ENCODE data around the gene PHAX. TPM values are rescaled to one million over a fixed set of nuclear protein-coding genes. Genes with fewer than 3 reads are reported as not detected.
"Not testable (repeated sequence)": the region's sequence is repeated elsewhere in the genome, so short reads cannot be mapped to it uniquely, and the experiment has no call there.

Gene PHAX
- total RNA-seq, 1 donor from 2014 or later: 47.2 TPM

- no peak overlapping the region for H3K4me3 Mint-ChIP-seq (ENCODE audit: unreplicated experiment)
- no peaks in the 10 kb centered on the region for H3K4me1 Mint-ChIP-seq (ENCODE audit: low read depth)
- H3K36me3 Mint-ChIP-seq (ENCODE audit: low read depth): peaks cover 5% of the 10 kb centered on the region
- H3K27me3 Mint-ChIP-seq (ENCODE audit: low read depth): no peaks in the 10 kb centered on the region
- no peak for DNase-seq (ENCODE audit: low spot score)
- no peak for TF ChIP-seq CTCF (IDR thresholded peaks at IDR 0.05)
- peaks cover 9% of the 10 kb centered on the region for H3K9me3 Mint-ChIP-seq (ENCODE audit: low read depth)
- H3K27ac Mint-ChIP-seq (ENCODE audit: unreplicated experiment): no peak overlapping the region
Measured at GRCh38 chr5:126647071-126647470, 46.3 kb downstream of the PHAX start.

GRCh38 chr5:126648471-126648870, 47.7 kb downstream of the PHAX start:
- no peak for DNase-seq (ENCODE audit: low spot score)

GRCh38 chr5:126649057-126649456, 48.3 kb downstream of the PHAX start:
- not testable (repeated sequence) for H3K36me3 Mint-ChIP-seq (ENCODE audit: low read depth); H3K9me3 Mint-ChIP-seq (ENCODE audit: low read depth); H3K4me1 Mint-ChIP-seq (ENCODE audit: low read depth); H3K27me3 Mint-ChIP-seq (ENCODE audit: low read depth); H3K4me3 Mint-ChIP-seq (ENCODE audit: unreplicated experiment); DNase-seq (ENCODE audit: low spot score); H3K27ac Mint-ChIP-seq (ENCODE audit: unreplicated experiment)

More at GRCh38 chr5:126648471-126648870, 47.7 kb downstream of the PHAX start:
- Mint-ChIP-seq H3K36me3 (ENCODE audit: low read depth) (peaks cover 5% of the 10 kb centered on the region), H3K27me3 (ENCODE audit: low read depth) (no peaks in the 10 kb centered on the region), H3K4me1 (ENCODE audit: low read depth) (no peaks in the 10 kb centered on the region), H3K4me3 (ENCODE audit: unreplicated experiment) (no peak overlapping the region), H3K9me3 (ENCODE audit: low read depth) (peaks cover 9% of the 10 kb centered on the region), H3K27ac (ENCODE audit: unreplicated experiment) (no peak overlapping the region)
- TF ChIP-seq CTCF (IDR thresholded peaks at IDR 0.05): no peak

GRCh38 chr5:126649709-126650108, 49.0 kb downstream of the PHAX start:
- not testable (repeated sequence) for H3K27ac Mint-ChIP-seq (ENCODE audit: unreplicated experiment); DNase-seq (ENCODE audit: low spot score); H3K27me3 Mint-ChIP-seq (ENCODE audit: low read depth); H3K4me3 Mint-ChIP-seq (ENCODE audit: unreplicated experiment); H3K9me3 Mint-ChIP-seq (ENCODE audit: low read depth); H3K4me1 Mint-ChIP-seq (ENCODE audit: low read depth); H3K36me3 Mint-ChIP-seq (ENCODE audit: low read depth)

- Mint-ChIP-seq H3K4me1 (ENCODE audit: low read depth) (no peaks in the 10 kb centered on the region), H3K36me3 (ENCODE audit: low read depth) (peaks cover under 1% of the 10 kb centered on the region)
Measured at GRCh38 chr5:126650463-126650862, 49.7 kb downstream of the PHAX start.

GRCh38 chr5:126651013-126651577, 50.3 kb downstream of the PHAX start:
- no peaks in the 10 kb centered on the region for H3K4me1 Mint-ChIP-seq (ENCODE audit: low read depth)
- H3K27me3 Mint-ChIP-seq (ENCODE audit: low read depth): no peaks in the 10 kb centered on the region
- no peak for TF ChIP-seq CTCF (IDR thresholded peaks at IDR 0.05)
- no peak for DNase-seq (ENCODE audit: low spot score)
- no peak overlapping the region for H3K27ac Mint-ChIP-seq (ENCODE audit: unreplicated experiment)
- no peak overlapping the region for H3K4me3 Mint-ChIP-seq (ENCODE audit: unreplicated experiment)
- no peaks in the 10 kb centered on the region for H3K9me3 Mint-ChIP-seq (ENCODE audit: low read depth)
- no peaks in the 10 kb centered on the region for H3K36me3 Mint-ChIP-seq (ENCODE audit: low read depth)

More at GRCh38 chr5:126650463-126650862, 49.7 kb downstream of the PHAX start:
- TF ChIP-seq CTCF (IDR thresholded peaks at IDR 0.05): no peak
- DNase-seq (ENCODE audit: low spot score): no peak
- Mint-ChIP-seq H3K27me3 (ENCODE audit: low read depth) (no peaks in the 10 kb centered on the region), H3K9me3 (ENCODE audit: low read depth) (peaks cover 2% of the 10 kb centered on the region), H3K4me3 (ENCODE audit: unreplicated experiment) (no peak overlapping the region), H3K27ac (ENCODE audit: unreplicated experiment) (no peak overlapping the region)
